PC-9 (cell line): ENCODE measurements around the gene UGT1A7. TPM values are rescaled to one million over a fixed set of nuclear protein-coding genes. Genes with fewer than 3 reads are reported as not detected.

Source experiments
- BruUV-seq: library from RNA; stranded (reverse); fragments of 400-500 nt; replicated peaks from 2 replicates; lab custom pipeline; 2021; lab: Mats Ljungman, UMichigan
- CTCF ChIA-PET: fragments of 300-600 bp; sonication (Branson Sonifier 250); formaldehyde crosslinking; loops from one replicate; lab custom pipeline; 2022; ENCODE audit warnings: antibody characterized with exemption; lab: Charles Lee
- POLR2A ChIA-PET: fragments of 300-600 bp; sonication (Branson Sonifier 250); formaldehyde crosslinking; loops from one replicate; lab custom pipeline; 2022; ENCODE audit warnings: antibody characterized with exemption; ENCODE audit not compliant: unreplicated experiment; lab: Charles Lee
- DNase-seq, 2 experiments: peaks; one replicate each; pipeline versions ENCODE4 v3.0.0 to v3.0.0-alpha.2; 2015 to 2022; ENCODE audit warnings: mixed read lengths in 1 of 2
- H2AFZ ChIP-seq: fragments of 200-600 bp; sonication (generic); 2 replicates; pipeline ENCODE4 v1.8.1; 2017; ENCODE audit warnings: antibody characterized with exemption
- H3F3A ChIP-seq: fragments of 200-600 bp; sonication (generic); 2 replicates; pipeline ENCODE4 v1.8.1; 2017; ENCODE audit warnings: antibody characterized with exemption, mild to moderate bottlenecking, low read depth; ENCODE audit not compliant: insufficient read depth
- H3K27ac ChIP-seq: fragments of 200-600 bp; sonication (generic); 2 replicates; pipeline ENCODE4 v1.6.1; 2016; ENCODE audit warnings: mixed run types
- H3K27me3 ChIP-seq: fragments of 200-600 bp; sonication (generic); 2 replicates; pipeline ENCODE4 v1.6.1; 2016; ENCODE audit warnings: low read depth, mixed run types; ENCODE audit not compliant: insufficient read depth
- H3K36me3 ChIP-seq: fragments of 200-600 bp; sonication (generic); 2 replicates; pipeline ENCODE4 v1.6.1; 2016; ENCODE audit warnings: low read depth, mixed run types
- H3K4me1 ChIP-seq: fragments of 200-600 bp; sonication (generic); replicated peaks from 2 replicates; pipeline ENCODE4 v1.6.1; 2016; ENCODE audit warnings: mixed run types; ENCODE audit not compliant: insufficient read depth
- H3K4me2 ChIP-seq: fragments of 200-600 bp; sonication (generic); 2 replicates; pipeline ENCODE4 v1.6.1; 2017; ENCODE audit warnings: mixed run types
- H3K4me3 ChIP-seq: fragments of 200-600 bp; sonication (generic); 2 replicates; pipeline ENCODE4 v1.6.1; 2016; ENCODE audit warnings: mixed run types
- H3K79me2 ChIP-seq: fragments of 200-600 bp; sonication (generic); 2 replicates; pipeline ENCODE4 v1.6.1; 2017; ENCODE audit warnings: low read depth, mixed run types
- H3K9me2 ChIP-seq: fragments of 200-600 bp; sonication (generic); 2 replicates; pipeline ENCODE4 v1.8.1; 2017; ENCODE audit warnings: mild to moderate bottlenecking; ENCODE audit not compliant: insufficient read depth
- H3K9me3 ChIP-seq: fragments of 200-600 bp; sonication (generic); 2 replicates; pipeline ENCODE4 v1.8.1; 2016; ENCODE audit warnings: low read depth; ENCODE audit not compliant: insufficient read depth
- H4K20me1 ChIP-seq: fragments of 200-600 bp; sonication (generic); 2 replicates; pipeline ENCODE4 v1.8.1; 2017; ENCODE audit not compliant: insufficient read depth
- CTCF ChIP-seq: fragments of 200-600 bp; sonication (generic); conservative IDR thresholded peaks from 2 replicates; pipeline ENCODE4 v1.6.1; 2017; ENCODE audit warnings: mixed run types, antibody characterized with exemption, mild to moderate bottlenecking, moderate library complexity
- EZH2 ChIP-seq: fragments of 200-600 bp; sonication (generic); IDR thresholded peaks from 2 replicates; pipeline ENCODE4 v1.8.0; 2017; ENCODE audit warnings: antibody characterized with exemption, low read depth
- intact Hi-C: fragments of 100-400 bp; cut with micrococcal nuclease; formaldehyde crosslinking; loops from one replicate; pipeline ENCODE4 v1.10.0; 2022; ENCODE audit not compliant: unreplicated experiment
- total RNA-seq: library from RNA; stranded (reverse); gene quantifications from 2 replicates; pipeline ENCODE4 v1.2.3, GENCODE V29; 2021

Gene UGT1A7
- total RNA-seq, 1 experiment from 2014 or later: 20.3 TPM

GRCh38 chr2:233676046-233676445, 5.7 kb upstream of the UGT1A7 start:
- Histone ChIP-seq H3K79me2 (no peaks in the 10 kb centered on the region), H3K4me3 (no peak overlapping the region), H3K4me2 (no peak overlapping the region), H3K4me1 (no peaks in the 10 kb centered on the region), H4K20me1 (no peaks in the 10 kb centered on the region), H3K27me3 (no peaks in the 10 kb centered on the region), H3F3A (no peaks in the 10 kb centered on the region), H3K27ac (no peak overlapping the region), H2AFZ (no peak overlapping the region), H3K9me2 (peaks cover 4% of the 10 kb centered on the region; the same call in 1 of the 2 replicates), H3K9me3 (0 out of 2 replicates have a peak, but pooled peaks cover 4% of the 10 kb centered on the region), H3K36me3 (no peaks in the 10 kb centered on the region)
- intact Hi-C loops: no loop called here
- no TSS peak for BruUV-seq
- CTCF ChIA-PET: no interaction called here
- DNase-seq: peak in 1 of 2 experiments; percentile 29
- TF ChIP-seq EZH2: no peak
- TF ChIP-seq CTCF: no peak
- POLR2A ChIA-PET: no interaction called here

- Histone ChIP-seq H3K79me2 (no peaks in the 10 kb centered on the region), H3K4me2 (no peak overlapping the region), H4K20me1 (no peaks in the 10 kb centered on the region), H3K27ac (no peak overlapping the region), H3K36me3 (no peaks in the 10 kb centered on the region), H3K9me2 (peaks cover 4% of the 10 kb centered on the region; the same call in 1 of the 2 replicates), H3K9me3 (0 out of 2 replicates have a peak, but pooled peaks cover 4% of the 10 kb centered on the region), H3K4me3 (no peak overlapping the region), H3K4me1 (no peaks in the 10 kb centered on the region), H3K27me3 (no peaks in the 10 kb centered on the region), H2AFZ (no peak overlapping the region), H3F3A (no peaks in the 10 kb centered on the region)
- ChIA-PET POLR2A (no interaction called here), CTCF (no interaction called here)
- no peak for TF ChIP-seq EZH2
- TF ChIP-seq CTCF: no peak
- no TSS peak for BruUV-seq
- DNase-seq: no peak
- intact Hi-C loops: no loop called here
Observed at GRCh38 chr2:233679196-233679595, 2.5 kb upstream of the UGT1A7 start.

- CTCF ChIA-PET: no interaction called here
Observed at GRCh38 chr2:233680361-233681045, 1.2 kb upstream of the UGT1A7 start.

More at GRCh38 chr2:233680361-233681045, 1.2 kb upstream of the UGT1A7 start:
- Histone ChIP-seq H3K36me3 (no peaks in the 10 kb centered on the region), H3K9me2 (peaks cover 4% of the 10 kb centered on the region; the same call in 1 of the 2 replicates), H3F3A (no peaks in the 10 kb centered on the region), H3K4me3 (no peak overlapping the region), H3K27ac (no peak overlapping the region), H3K9me3 (0 out of 2 replicates have a peak, but pooled peaks cover 4% of the 10 kb centered on the region), H3K4me1 (no peaks in the 10 kb centered on the region), H3K79me2 (no peaks in the 10 kb centered on the region), H2AFZ (no peak overlapping the region; the same call in 1 of the 2 replicates), H3K4me2 (no peak overlapping the region), H4K20me1 (no peaks in the 10 kb centered on the region), H3K27me3 (no peaks in the 10 kb centered on the region)
- BruUV-seq: no TSS peak
- TF ChIP-seq CTCF (no peak), EZH2 (no peak)
- intact Hi-C loops: no loop called here
- POLR2A ChIA-PET: interaction anchor here (0.6 kb wide), 1 partner anchor 114 kb away, joined by 3 read pairs; the partner anchor contains the start of gene USP40
- DNase-seq: peak in 1 of 2 experiments; percentile 32
